T-helper 9 cell (primary cell): ENCODE measurements around the gene CYP3A4.
"Not testable (repeated sequence)": the region's sequence is repeated elsewhere in the genome, so short reads cannot be mapped to it uniquely, and the experiment has no call there.

ENCODE experiments used
- DNase-seq: peaks from one replicate; pipeline ENCODE4 v3.0.0-alpha.2; 2020

The CYP3A4 gene

DNA sequence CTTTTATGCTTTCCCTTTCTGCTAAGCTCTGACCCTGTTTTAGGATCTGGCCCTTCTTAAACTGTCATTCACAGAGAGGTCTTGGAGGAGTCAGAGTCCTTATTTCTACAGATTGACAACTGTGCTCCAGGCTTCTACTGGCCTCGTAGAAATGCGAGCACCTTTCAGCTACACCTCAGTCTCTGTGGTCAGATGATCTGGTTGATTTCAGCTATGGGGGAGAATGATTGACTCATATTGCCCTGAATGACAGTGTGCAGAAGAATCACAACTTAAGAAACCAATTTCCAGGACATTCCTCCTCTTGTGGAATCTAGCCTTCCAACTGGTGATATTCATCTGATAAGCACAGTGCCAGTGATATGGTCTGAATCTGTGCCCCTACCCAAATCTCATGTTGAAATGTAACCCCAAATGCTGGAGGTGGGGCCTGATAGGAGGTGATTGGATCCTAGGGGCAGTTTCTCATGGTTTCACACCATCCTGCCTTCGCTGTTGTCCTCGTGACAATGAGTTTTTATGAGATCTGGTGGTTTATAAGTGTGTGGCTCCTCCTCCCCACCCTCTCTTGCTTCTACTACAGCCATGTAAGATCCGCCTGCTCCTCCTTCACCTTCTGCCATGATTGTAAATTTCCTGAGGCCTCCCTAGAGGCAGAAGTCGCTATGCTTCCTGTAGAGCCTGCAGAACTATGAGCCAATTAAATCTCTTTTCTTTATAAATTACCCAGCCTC, 35.0 kb downstream of the CYP3A4 start:
- DNase-seq = no peak

DNA sequence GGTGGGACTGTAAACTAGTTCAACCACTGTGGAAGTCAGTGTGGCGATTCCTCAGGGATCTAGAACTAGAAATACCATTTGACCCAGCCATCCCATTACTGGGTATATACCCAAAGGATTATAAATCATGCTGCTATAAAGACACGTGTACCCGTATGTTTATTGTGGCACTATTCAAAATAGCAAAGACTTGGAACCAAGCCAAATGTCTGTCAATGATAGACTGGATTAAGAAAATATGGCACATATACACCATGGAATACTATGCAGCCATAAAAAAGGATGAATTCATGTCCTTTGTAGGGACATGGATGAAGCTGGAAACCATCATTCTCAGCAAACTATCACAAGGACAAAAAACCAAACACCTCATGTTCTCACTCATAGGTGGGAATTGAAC, 37.1 kb downstream of the CYP3A4 start:
- not testable (repeated sequence) for DNase-seq

DNA sequence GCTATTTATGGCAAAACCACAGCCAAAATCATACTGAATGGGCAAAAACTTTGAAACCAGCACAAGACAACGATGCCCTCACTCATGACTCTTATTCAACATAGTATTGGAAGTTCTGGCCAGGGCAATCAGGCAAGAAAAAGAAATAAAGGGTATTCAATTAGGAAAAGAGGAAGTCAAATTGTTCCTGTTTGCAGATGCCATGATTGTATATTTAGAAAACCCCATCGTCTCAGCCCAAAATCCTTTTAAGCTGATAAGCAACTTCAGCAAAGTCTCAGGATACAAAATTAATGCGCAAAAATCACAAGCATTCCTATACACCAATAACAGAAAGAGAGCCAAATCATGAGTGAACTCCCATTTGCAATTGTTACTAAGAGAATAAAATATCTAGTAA, 38.6 kb downstream of the CYP3A4 start:
- DNase-seq = not testable (repeated sequence)

DNA sequence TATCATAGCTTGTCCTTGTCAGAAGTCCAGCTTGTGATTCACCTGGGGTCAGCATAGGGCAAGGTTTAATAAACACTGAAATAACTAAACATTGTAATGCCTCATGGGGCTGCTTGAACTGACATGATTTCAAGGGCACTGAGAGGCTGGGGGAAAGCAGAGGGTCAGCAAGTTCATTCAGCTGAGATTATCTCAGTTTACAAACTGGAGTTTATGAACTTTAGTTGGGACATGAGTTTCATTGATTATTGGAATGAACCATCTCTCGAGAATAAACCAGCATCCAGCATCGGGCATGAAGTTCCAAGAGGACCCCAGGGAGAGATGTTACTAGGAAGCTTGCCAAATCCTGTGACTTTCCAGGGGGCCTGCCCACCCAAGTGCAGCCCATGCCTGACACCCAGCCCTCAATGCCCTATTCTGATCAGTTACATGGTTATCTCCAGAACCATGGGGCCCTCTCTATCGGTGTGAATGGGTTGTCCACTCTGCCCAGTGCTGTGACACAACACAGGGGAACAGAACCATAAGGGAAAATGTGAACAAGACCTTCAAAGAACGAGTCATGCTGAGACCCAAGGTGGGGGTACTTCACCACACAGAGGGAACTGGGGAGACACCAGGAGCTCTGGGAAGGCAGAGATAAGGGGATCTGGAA, 41.1 kb downstream of the CYP3A4 start:
- no peak for DNase-seq

DNA sequence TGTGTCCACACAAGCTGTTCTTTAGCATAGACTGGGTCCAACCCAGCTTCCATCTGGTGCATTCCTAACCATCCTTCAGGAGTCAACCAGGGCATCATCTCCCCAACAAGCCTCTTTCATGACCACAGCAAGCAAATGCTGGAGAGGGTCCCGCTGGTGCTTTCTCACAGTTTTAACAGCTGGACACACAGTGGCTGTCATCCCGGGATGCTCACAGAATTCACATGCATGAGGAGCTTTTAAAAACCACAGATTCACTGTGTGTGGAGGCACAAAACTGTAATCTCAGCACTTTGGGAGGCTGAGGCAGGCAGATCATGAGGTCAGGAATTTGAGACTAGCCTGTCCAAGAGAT, 42.6 kb downstream of the CYP3A4 start:
- DNase-seq = no peak

DNA sequence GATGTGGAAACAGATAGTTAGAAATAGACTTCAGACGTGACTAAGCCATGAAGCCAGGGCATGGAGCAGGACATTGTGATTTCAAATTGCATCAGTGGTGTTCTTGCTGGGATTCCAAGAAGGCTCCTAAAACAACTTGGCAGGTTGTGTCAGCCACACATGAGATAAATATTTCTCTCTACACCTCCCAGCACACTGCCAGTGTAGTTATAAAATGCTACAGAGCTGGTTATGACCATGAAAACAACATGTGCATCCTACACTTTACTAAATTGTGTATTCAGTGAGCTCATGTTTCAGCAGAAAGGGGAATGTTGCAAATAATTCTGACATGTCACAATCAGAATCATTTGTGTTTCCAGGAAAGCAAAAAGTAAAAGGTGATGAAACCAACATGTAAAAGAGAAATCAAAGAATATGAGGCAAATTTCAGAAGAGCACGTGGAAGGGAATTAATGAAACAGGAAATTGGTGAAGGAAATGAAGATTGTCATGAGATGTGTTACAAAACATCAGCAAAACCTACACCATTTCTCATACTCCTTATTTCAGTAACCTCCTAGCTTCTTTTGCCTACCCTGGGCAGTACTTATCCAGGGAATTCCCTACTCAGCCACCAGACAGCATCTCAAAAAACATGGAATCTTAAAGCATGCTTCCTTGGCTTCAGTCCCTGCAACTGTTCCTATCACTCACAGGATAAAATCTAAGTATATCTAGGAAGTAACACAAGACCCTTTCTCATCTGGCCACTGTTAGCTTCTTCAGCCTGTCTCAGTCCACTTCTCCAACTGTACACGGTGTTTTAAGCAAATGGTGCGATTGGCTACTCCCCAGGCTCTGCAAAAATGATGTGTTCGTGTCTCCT, 43.2 kb downstream of the CYP3A4 start:
- no peak for DNase-seq

DNA sequence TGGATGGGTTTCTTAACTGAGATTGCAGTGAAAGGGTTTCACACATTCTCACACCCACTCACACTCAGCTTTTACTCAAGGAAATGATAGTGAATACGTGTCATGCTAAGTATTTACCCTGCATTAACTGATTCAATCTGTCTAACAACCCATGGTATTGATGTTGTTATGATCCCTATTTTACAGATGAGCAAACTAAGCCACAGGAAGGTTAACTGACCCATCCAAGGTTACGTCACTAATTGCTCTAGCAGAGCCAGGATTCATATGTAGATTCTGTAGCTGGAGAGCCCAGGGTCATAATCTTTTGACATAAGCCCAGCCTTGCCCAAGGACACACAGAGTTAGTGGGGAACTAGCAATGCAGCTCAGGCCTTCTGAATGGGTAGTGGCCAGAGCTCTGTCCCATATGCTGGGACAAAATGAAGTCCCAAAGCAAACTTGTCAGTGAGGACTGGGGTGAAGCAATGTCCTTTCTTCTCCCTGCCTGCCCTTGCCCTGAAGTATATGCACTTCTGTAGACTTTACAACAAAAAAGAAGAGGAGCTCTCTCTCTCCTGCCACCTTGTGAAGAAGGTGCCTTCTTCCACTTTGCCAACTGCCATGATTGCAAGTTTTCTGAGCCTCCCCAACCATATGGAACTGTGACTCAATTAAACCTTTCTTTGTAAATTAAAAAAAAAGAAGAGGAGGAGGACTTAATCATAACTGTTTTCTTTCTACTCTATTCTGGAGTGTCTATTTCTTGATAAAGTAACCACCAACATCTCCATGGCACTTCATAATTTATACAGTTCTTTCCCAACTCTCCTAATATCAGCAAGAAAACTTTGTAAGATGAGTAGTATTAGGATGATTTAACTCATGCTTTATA, 44.0 kb downstream of the CYP3A4 start:
- DNase-seq = no peak

DNA sequence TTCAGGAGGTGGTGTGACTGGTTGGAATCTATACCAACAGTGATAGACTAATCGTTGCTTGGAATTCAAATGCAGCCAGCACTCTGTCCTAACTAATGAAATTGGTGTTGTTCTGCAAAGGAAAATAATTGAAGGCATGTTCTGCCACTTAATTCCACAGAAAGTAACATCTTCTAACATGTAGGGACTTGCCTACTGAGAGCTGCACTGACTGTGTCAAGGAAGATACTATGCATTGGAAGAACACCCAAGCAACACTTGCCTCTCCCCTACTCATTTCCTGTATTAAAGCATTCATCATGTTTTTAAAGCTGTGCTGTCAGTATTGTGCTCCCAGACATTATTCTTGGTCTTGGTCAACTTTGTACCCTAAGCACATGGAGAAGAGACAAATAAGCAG, 46.3 kb downstream of the CYP3A4 start:
- DNase-seq = no peak

DNA sequence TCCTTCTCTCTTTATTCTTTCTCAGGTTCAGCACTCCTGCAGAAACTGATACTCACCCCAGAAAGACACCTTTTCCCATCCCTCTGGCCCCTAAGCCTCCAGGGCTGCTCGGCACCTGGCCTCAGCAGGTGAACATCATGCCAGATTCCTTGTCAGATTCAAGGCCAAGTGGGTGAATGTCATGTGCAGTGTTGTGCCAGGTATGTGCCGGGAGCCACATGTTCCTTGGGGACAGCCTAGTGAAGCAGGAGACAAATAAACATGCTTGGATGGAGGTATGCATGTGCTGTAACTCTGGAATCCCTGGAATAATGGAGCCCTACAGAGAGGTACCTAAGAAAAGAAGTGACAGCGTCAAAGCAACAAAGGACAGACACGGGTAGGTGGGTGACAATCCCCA, 47.3 kb downstream of the CYP3A4 start:
- not testable (repeated sequence) for DNase-seq

DNA sequence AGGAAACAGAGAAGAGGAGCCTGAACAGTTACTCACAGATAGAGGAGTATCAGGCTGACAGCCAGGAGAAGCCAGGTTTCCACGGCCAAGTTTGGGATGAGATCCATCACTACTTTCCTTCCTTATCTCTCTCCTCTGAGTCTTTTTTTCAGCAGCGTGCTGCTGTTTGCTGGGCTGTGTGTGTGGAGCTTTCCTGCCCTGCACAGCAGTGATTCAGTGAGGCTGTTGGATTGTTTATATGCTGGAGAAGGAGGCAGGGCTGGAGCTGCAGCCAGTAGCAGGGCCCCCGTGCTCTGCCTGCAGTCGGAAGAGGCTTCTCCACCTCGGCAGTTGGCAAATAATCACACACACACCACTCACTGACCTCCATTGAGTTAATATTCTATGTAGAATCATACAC, 49.0 kb downstream of the CYP3A4 start, which contains the start of gene CYP3A7:
CYP3A7 (minus strand) TSS at position 210 of the 400 bp plus-strand sequence; CDS start at position 107, 103 bp downstream.
- DNase-seq = no peak

DNA sequence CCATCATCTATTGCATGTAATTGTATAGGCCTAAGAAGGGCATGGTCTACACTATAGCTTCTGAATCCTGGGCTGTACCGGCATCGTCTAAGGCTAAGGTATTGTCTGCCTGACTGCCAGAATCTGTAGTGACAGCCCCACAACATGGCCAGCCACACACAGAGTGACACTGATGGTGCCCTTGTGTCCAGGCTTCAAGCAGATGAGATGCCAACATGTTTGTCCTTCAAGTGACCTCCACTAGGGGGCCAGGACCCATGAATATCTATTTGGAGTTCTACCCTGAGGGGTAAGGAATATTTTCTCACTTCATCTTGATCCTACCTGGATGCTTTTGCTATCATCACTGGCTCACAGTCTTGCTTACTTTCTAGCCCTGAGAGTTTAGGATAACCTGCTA, 50.5 kb downstream of the CYP3A4 start:
- DNase-seq = no peak

DNA sequence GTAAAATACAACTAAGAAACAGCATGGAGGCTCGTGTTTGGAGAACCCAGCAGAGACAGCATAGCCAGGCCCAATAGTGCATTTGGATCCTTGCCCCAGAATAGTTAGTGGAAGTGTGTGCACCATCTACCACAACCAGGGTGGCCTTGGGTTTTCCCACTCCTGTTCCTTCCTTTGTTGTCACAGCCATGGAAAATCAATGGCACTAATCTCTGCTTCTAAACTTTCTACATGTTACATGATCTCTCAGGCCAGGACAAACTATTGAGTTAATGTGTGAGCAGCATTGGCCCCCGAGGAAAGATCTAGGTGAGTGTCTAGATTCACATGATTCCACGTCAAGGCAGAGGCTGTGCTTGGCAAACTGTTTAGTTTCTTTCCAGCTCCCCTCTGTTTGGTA, 51.0 kb downstream of the CYP3A4 start:
- DNase-seq = no peak

DNA sequence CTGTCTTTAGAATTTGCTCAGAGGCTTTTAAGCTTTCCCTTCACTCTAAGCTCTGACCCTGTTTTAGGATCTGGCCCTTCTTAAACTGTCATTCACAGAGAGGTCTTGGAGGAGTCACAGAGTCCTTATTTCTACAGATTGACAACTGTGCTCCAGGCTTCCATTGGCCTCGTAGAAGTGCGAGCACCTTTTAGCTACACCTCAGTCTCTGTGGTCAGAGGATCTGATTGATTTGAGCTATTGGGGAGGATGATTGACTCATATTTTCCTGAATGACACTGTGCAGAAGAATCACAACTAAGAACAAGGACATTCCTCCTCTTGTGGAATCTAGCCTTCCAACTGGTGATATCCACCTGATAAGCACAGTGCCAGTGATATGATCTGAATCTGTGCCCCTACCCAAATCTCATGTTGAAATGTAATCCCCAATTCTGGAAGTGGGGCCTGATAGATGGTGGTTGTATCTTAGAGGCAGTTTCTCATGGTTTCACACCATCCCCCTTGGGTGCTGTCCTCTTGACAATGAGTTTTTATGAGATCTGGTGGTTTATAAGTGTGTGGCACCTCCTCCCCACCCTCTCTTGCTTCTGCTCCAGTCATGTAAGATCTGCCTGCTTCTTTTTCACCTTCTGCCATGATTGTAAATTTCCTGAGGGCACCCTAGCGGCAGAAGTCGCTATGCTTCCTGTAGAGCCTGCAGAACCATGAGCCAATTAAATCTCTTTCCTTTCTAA, 52.2 kb downstream of the CYP3A4 start:
- no peak for DNase-seq

DNA sequence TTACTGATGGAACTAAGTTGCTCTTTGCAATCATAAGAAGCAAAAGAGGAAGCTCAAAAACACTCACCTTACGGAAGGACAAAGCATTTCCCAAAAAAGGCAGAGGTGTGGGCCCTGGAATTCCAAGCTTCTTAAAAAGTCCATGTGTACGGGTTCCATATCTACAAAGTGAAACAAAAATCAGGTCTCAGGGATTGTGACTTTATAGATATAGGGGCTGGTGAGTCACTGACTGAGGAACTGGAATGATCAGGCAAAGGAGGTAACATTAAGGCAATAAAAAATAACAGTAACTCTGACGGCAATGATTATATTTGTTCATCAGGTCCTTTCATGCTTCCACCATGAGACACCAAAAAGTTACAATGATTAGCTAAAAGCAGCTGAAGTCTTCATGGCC, 53.0 kb downstream of the CYP3A4 start:
- DNase-seq = no peak

DNA sequence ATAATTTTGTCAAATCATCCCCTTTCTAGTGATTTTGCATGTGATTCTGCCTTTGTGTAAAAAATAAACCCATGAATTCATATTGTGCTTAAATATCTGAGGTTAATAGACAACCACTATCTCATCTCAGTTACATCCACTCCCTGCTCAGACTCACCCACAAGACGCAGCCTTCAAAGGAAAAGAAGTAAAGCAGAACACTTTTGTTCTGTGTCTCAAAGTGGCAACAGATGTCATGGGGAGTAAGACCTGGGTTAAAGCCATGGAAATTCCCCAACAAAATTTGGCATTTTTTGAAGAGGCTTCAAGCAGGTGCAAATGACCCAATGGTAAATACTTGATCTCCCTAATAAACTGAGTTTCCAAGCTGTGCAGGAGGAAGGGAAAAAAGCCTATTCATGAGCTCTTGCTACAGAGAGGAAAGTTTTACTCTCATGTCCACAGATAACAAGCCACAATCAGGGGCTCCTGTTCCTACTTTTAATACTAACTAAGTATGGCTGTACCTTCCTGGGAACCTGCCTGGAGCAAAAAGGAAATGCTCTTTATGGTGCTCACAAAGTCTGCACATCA, 53.7 kb downstream of the CYP3A4 start:
- DNase-seq = no peak

DNA sequence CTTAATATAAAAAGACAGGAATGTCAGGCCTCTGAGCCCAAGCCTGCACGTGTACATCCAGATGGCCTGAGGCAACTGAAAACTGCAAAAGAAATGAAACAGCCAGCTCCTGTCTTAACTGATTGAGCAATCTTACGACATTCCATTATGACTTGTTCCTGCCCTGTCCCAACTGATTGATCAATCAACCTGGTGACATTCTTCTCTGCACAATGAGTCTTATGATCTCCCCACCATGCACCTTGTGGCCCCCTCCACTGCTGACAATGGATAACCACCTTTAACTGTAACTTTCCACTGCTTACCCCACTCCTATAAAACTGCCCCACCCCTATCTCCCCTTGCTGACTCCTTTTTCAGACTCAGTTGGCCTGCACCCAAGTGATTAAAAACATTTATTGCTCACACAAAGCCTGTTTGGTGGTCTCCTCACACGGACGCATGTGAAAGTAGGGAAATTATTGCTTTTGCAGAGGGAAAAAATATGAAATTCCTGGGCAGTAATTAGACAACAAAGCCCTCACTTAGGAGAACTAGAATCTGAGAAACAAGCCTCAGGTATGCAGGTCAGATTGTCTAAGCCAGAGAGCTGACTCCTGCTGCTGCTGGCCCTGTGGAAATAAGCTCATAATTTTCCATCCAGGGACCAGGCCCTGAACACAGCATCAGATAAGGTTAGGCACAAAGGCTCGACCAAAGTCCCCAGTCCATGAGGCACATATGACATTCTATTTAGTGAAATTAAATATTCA, 54.3 kb downstream of the CYP3A4 start:
- DNase-seq = no peak

DNA sequence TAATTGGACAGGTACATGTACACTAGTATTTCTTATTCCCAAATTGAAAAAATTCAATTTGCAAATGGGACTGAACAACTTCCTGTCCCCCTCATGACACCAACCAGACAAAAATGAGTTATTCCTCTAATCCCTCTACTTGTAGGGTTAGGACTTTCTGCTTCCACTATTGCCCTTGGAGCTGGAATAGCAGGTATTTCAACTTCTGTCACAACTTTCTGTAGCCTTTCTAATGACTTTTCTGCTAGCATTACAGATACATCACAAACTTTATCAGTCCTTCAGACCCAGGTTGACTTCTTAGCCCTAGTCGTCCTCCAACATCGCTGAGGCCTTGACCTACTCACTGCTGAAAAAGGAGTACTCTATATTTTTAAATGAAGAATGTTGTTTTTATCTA, 55.4 kb downstream of the CYP3A4 start:
- DNase-seq = no peak

DNA sequence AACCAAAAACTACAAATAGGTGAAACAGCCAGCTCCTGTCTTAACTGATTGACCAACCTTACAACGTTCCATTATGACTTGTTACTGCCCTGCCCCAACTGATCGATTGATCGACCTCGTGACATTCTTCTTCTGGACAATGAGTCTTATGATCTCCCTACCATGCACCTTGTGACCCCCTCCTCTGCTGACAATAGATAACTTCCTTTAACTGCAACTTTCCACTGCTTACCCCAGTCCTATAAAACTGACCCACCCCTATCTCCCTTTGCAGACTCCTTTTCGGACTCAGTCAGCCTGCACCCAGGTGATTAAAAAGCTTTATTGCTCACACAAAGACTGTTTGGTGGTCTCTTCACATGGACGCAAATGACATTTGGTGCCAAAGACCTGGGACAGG, 60.8 kb downstream of the CYP3A4 start:
- not testable (repeated sequence) for DNase-seq

DNA sequence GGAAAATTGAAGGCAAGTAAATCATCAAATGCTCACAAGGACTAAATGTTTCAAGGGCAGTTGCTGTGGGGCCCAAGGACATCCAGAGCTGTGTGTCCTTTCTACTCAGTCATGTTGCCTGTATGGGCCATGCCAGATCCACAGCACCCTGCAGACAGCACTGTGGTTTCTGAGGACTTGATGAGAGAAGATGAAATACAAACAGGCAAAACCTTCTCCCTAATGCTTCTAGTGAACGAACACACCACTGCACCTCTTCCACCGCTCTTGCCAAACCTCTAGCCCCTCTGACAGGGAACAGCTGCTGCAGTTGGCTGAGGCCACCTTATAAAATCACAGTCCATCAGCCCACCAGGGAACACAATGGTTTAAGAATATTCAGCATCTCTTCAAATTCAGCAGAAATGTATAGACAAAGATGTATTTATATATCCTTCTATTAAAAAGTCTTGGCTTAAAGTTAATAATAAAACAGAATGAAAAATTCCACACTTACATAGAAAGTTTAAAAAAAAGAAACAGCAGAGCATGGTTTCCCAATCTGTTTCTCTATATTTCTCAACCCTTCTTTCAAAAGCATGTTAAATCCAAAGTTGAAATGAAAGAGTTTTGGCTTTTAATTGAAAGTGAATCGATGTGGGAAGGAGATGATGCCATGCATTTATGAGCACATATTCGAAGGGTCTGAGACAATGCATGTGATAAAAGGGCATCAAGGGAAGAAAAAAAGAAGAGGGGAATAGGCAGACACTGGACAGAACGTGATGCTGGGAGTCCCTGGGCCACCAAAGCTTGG, 63.0 kb downstream of the CYP3A4 start:
- DNase-seq = no peak
